ENCODE results near the gene DLGAP1.
"Not testable (repeated sequence)": the region's sequence is repeated elsewhere in the genome, so short reads cannot be mapped to it uniquely, and the experiment has no call there.

DLGAP1 gene

DNA sequence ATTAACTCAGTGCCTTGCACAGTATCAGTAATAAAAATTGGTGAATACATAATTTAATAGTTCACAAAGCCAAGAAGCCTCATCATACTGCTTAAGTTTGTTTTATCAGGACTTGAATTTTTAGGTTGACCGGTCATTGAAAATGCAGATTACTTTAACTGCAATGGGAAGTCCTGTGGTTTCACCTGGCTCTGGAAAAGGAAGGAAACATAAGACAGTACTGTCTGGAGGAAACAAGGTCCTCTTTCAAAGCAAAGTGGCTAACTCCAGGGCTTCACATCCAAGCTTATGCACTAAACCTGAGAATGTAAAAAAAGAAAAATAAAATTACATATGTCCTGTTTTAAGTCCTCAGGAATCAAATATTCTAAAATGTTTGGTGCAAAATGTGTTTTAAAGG lies 119.7 kb downstream of the DLGAP1 start:
- no peak for DNase-seq (ENCODE audit: low read depth)
- TF ChIP-seq, protein P1, sequence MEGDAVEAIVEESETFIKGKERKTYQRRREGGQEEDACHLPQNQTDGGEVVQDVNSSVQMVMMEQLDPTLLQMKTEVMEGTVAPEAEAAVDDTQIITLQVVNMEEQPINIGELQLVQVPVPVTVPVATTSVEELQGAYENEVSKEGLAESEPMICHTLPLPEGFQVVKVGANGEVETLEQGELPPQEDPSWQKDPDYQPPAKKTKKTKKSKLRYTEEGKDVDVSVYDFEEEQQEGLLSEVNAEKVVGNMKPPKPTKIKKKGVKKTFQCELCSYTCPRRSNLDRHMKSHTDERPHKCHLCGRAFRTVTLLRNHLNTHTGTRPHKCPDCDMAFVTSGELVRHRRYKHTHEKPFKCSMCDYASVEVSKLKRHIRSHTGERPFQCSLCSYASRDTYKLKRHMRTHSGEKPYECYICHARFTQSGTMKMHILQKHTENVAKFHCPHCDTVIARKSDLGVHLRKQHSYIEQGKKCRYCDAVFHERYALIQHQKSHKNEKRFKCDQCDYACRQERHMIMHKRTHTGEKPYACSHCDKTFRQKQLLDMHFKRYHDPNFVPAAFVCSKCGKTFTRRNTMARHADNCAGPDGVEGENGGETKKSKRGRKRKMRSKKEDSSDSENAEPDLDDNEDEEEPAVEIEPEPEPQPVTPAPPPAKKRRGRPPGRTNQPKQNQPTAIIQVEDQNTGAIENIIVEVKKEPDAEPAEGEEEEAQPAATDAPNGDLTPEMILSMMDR (conservative IDR thresholded peaks at IDR 0.05; ENCODE audit: control insufficient read depth, insufficient read depth, low read depth, low read length), result no peak
- H3K4me3 ChIP-seq (ENCODE audit: control insufficient read depth, low read depth, low read length), result no peak overlapping the region

DNA sequence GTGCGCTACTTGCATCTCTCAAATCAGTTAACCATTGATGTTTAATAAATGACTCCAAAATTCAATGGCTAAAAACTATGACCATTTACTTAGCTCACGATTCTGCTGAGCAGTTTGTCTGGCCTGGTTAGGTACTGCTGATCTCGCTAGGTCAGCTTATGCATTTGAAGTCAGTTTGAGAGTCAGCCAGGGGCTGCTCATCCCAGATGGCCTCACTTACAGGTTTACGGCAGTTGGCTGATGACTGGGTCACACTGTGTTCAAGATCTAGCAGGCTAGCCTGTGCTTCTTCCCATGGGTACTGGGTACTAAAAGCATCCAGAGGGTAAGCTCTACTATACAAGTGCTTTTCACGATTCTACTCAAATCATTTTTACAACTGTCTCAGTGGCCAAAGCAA lies 122.1 kb downstream of the DLGAP1 start:
- TF ChIP-seq, protein P1 (conservative IDR thresholded peaks at IDR 0.05; ENCODE audit: control insufficient read depth, insufficient read depth, low read depth, low read length), result no peak
- H3K4me3 ChIP-seq (ENCODE audit: control insufficient read depth, low read depth, low read length), result no peak overlapping the region
- DNase-seq (ENCODE audit: low read depth), result no peak

DNA sequence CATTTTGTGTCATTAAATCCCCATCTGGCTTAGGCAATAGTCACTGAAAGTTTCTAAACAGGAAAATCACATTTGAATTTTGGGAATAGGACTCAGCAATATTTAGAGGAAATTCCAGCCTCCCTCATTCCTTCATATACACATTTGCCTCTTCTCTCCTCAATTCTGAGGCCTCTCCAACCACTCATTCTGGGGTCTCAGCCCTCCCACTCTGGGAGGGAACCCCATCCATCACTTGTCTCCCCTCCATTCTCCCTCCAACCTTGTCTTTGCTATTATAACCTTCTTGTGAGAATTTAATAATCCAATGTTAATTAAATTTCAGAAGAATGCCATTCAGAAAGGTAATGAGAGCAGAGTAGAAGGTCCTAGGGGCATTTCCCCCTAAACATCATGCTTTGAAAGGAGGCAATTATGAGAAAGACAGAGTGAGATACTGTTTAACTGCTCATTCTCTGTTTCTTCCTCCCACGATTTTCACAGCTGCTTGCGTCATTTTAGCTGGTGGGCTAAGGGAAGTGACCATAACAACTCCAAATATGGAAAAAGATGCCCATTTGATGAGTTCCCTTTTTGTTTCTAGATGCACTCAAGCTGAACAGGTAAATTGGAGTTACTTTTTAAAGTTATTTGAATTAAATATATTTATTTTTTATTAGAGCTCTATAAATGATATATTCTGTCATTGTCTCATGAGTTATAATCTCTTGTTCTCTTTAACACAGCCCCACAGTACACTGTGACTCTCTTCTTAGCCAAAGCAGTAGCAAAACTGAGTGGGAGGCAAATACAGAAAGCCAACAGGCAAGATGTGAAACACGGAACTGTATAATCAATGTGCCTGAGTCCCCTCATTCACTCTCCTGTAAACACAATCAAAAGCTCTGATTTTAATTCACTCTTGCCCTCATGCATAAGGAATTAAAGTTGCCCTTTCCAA lies 135.1 kb downstream of the DLGAP1 start:
- TF ChIP-seq, protein P1 (conservative IDR thresholded peaks at IDR 0.05; ENCODE audit: control insufficient read depth, insufficient read depth, low read depth, low read length), result no peak
- no peak for DNase-seq (ENCODE audit: low read depth)
- H3K4me3 ChIP-seq (ENCODE audit: control insufficient read depth, low read depth, low read length), result no peak overlapping the region

DNA sequence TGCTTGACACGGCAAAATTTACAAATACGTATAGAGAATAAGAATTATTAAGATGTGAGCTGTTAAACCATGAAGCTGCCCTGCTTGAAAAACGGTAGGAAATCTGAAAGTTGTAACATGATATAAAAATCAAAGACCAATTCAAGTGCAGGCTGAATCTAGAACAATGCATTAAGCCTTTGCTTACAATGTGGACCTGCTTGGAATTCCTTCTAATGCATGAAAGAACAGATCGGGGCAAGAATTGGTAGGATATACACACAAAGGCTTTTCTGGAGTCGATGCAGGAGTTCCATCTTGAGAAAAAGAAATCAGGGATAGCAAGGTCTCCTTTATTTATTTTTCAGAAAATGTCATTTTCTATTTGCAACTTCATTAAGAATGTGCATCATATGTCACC lies 136.8 kb downstream of the DLGAP1 start:
- TF ChIP-seq, protein P1 (conservative IDR thresholded peaks at IDR 0.05; ENCODE audit: control insufficient read depth, insufficient read depth, low read depth, low read length), result no peak
- DNase-seq (ENCODE audit: low read depth), result no peak
- no peak overlapping the region for H3K4me3 ChIP-seq (ENCODE audit: control insufficient read depth, low read depth, low read length)

DNA sequence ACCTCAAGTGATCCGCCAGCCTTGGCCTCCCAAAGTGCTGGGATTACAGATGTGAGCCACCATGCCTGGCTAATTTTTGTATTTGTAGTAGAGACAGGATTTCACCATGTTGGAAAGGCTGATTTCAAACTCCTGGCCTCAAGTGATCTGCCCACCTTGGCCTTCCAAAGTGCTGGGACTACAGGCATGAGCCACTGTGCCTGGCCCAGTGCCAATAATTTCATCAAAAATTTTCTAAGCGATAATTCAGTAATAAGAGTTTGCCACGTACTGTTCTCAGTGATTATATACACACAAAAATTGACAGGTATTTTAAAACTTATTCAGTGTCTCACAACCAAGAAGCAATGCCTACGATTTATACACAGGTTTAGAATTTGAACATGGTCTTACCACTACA lies 143.2 kb downstream of the DLGAP1 start:
- not testable (repeated sequence) for DNase-seq (ENCODE audit: low read depth); H3K4me3 ChIP-seq (ENCODE audit: control insufficient read depth, low read depth, low read length)

DNA sequence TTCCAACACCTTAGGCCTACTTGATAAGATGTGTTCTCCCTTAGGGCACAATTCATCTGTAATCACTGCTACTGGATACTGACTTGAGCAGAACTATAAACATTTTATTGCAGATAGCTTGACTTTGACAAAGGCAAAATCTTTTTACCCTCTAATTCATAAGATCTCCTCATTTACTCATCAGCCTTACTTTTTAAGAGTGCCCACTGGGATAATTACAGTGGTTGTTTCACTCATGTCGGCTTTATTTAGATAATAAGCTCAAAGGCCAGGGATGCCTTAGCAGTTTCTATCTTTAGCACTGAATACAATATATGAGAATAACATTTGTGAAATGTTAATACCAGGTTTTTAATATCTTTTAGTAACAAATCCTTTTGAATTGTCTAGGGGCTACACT lies 144.0 kb downstream of the DLGAP1 start:
- TF ChIP-seq, protein P1 (conservative IDR thresholded peaks at IDR 0.05; ENCODE audit: control insufficient read depth, insufficient read depth, low read depth, low read length), result no peak

DNA sequence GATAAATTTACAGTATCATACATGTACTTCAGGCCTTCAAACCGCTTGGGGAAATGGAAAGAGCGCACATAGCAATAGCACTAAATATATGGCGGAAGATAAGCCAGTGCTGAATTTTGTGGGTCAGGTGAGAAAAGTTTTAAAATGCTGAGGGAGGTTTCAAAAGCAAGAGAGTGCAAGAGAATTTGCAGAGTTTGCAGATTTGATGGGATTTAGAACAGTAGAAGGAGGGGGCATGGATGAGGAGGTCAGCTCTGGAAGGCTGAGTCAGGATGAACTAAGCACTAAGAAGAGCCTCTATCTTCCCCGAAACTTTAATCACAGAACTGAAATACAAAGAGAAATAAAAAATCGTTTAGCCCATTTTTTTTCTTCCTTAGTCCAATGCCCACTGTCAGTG lies 145.9 kb downstream of the DLGAP1 start:
- TF ChIP-seq, protein P1 (conservative IDR thresholded peaks at IDR 0.05; ENCODE audit: control insufficient read depth, insufficient read depth, low read depth, low read length), result no peak
- no peak for DNase-seq (ENCODE audit: low read depth)

More for the DNA sequence above, 144.0 kb downstream of the DLGAP1 start:
- no peak for DNase-seq (ENCODE audit: low read depth)
- H3K4me3 ChIP-seq (ENCODE audit: control insufficient read depth, low read depth, low read length), result no peak overlapping the region

More for the DNA sequence above, 145.9 kb downstream of the DLGAP1 start:
- H3K4me3 ChIP-seq (ENCODE audit: control insufficient read depth, low read depth, low read length), result no peak overlapping the region
